Cardiac muscle cell (in vitro differentiated cells and primary cell): ENCODE measurements around the gene EMC9. TPM values are rescaled to one million over a fixed set of nuclear protein-coding genes. Genes with fewer than 3 reads are reported as not detected.

Experiments used
- DNase-seq, 2 donors: peaks; one replicate each; pipeline versions ENCODE4 v3.0.0 to v3.0.0-alpha.2; 2010 to 2017; ENCODE audit warnings: low read depth in 1 of 2, low spot score in 1 of 2
- H3K27ac ChIP-seq: fragments of 200-600 bp; sonication (generic); 2 replicates; pipeline ENCODE4 v1.5.1; 2016
- H3K27me3 ChIP-seq: fragments of 200-600 bp; sonication (generic); 2 replicates; pipeline ENCODE4 v1.6.0; 2016; ENCODE audit warnings: control low read depth
- H3K36me3 ChIP-seq: fragments of 200-600 bp; sonication (generic); 2 replicates; pipeline ENCODE4 v1.5.1; 2016; ENCODE audit warnings: control low read depth
- H3K4me1 ChIP-seq: fragments of 200-600 bp; sonication (generic); 2 replicates; pipeline ENCODE4 v1.8.1; 2017; ENCODE audit warnings: low read depth, mild to moderate bottlenecking, mixed run types
- H3K4me3 ChIP-seq: fragments of 200-600 bp; sonication (generic); 2 replicates; pipeline ENCODE4 v1.5.1; 2016; ENCODE audit warnings: mild to moderate bottlenecking
- H3K9me3 ChIP-seq: fragments of 200-600 bp; sonication (generic); 2 replicates; pipeline ENCODE4 v1.5.1; 2017; ENCODE audit warnings: low read depth, mild to moderate bottlenecking, control low read depth
- polyA plus RNA-seq: library from polyadenylated mRNA; unstranded; fragments of >200 nt; fragmentation: Nextera tagmentation; extraction: Ambion mirVana; gene quantifications from 2 replicates; pipeline ENCODE4 v1.2.1, GENCODE V29; 2016
- total RNA-seq: library from RNA; depleted of rRNA; stranded (reverse); fragments of >200 nt; gene quantifications from 2 replicates; pipeline ENCODE4 v1.2.3, GENCODE V29; 2016
- TF ChIP-seq, protein P1 (sequence below): IDR thresholded peaks from 2 replicates; pipeline ENCODE4 v1.5.1; 2012; ENCODE audit warnings: low read depth, mild to moderate bottlenecking, low read length

EMC9 gene
- total and polyA plus RNA-seq, 2 experiments from 2014 or later: 69.3 to 82.3 TPM

DNA sequence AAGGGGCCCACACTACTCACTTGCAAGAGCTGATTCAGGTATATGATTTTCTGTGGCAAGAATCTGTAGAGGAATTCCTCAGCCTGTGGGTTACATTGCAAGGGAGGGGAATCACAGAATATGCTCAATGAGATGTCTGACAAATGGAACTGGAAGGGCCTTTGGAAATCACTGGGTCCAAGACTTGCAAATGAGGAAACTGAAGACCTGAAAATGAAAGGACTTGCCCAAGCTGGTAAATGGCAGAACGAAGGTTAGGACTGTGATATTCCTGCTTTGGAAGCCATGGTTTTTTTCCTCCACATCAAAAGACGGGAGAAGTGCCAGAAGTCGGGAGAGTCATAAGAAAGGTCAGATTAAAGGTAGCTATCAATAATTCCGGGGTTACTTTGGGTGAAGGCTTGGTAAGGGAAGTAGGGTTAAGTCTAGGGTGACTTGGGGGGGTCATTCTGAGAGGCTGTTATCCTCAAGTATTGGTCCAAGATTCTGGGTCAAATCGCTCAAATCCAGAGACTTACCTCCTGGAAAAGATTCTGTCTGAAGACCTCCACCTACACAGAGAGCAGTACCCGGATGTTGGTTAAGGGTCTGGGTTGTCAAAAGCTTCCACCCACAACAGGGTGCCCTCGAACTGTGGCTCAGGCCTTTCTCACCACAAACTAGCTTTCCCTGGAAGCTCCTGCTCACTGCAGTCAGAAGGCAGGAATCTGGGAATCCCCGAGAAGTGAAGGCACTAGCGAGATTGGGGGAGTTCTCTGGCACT is 4.5 kb upstream of the EMC9 start:
- H3K27ac ChIP-seq: peak overlapping the region; percentile 61
- peak overlapping the region; percentile 53 for H3K4me3 ChIP-seq
- peak in 1 of 2 donors; percentile 6 for DNase-seq
- H3K4me1 ChIP-seq: peaks cover 10% of the 10 kb centered on the region
- H3K36me3 ChIP-seq: peaks cover 13% of the 10 kb centered on the region
- no peaks in the 10 kb centered on the region for H3K9me3 ChIP-seq
- no peaks in the 10 kb centered on the region for H3K27me3 ChIP-seq
- TF ChIP-seq, protein P1, sequence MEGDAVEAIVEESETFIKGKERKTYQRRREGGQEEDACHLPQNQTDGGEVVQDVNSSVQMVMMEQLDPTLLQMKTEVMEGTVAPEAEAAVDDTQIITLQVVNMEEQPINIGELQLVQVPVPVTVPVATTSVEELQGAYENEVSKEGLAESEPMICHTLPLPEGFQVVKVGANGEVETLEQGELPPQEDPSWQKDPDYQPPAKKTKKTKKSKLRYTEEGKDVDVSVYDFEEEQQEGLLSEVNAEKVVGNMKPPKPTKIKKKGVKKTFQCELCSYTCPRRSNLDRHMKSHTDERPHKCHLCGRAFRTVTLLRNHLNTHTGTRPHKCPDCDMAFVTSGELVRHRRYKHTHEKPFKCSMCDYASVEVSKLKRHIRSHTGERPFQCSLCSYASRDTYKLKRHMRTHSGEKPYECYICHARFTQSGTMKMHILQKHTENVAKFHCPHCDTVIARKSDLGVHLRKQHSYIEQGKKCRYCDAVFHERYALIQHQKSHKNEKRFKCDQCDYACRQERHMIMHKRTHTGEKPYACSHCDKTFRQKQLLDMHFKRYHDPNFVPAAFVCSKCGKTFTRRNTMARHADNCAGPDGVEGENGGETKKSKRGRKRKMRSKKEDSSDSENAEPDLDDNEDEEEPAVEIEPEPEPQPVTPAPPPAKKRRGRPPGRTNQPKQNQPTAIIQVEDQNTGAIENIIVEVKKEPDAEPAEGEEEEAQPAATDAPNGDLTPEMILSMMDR: no peak

DNA sequence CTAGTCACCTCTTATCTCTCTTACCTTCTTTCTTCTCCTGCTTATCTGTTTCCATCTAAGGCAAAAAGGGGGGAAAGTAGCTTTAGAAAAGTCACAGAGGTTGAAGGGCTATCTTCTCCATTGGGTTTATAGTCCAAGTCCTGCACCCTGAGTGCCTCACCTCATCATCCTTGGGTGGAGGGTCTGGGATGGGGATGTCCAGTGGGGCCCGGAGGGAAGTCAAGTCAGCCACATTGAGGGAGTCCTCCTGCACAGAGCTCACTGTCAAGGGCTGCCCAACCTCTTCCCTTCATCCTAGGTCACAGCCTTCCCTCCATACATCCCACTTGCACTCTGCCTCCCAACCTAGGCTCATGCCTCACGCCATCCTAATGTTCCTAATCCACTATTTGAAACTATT is 3.8 kb upstream of the EMC9 start:
- no peak for DNase-seq
- Histone ChIP-seq H3K27me3 (no peaks in the 10 kb centered on the region), H3K36me3 (peaks cover 7% of the 10 kb centered on the region), H3K9me3 (no peaks in the 10 kb centered on the region), H3K4me3 (no peak overlapping the region), H3K4me1 (peaks cover 10% of the 10 kb centered on the region), H3K27ac (no peak overlapping the region)
- TF ChIP-seq, protein P1: no peak

DNA sequence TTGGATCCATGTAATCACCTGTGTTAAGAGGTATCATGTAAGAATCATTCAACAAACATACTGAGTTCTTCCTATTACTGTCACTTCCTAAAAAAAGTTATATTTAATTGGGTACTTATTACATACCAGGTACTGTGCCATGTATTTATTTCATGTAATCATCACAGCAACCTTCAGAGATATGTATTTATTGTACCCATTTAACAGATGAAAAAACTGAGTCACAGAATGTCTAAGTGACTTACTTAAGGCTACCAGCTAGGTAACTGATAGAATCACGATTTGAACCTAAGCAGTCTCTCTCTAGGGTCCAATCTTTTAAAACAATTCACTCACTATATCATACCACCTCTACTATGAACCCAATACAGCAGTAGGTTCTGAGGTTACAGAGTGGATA is 3.1 kb upstream of the EMC9 start:
- Histone ChIP-seq H3K27me3 (no peaks in the 10 kb centered on the region), H3K36me3 (no peaks in the 10 kb centered on the region), H3K4me1 (peaks cover 17% of the 10 kb centered on the region), H3K27ac (no peak overlapping the region), H3K4me3 (no peak overlapping the region), H3K9me3 (no peaks in the 10 kb centered on the region)
- TF ChIP-seq, protein P1: no peak
- DNase-seq: no peak

DNA sequence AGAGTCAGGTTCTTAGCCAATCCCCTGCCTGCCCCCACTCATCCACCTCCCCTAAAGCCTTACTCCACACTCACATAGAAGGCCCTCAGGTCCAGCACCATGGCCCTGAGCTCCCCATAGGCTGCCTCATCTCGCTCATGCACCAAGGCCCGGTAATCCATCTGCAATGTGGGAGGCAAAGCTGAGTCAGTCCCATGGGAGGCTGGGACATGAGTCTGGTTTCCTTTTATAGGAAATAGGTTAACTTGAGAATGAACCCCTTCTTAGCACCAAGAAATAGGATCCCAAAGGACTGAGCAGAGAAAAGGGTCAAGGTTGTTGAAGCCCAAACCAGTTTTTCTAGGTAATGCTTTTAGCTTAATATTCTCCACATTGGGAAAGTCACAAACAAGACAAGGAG is 2.1 kb upstream of the EMC9 start:
- no peaks in the 10 kb centered on the region for H3K9me3 ChIP-seq
- no peaks in the 10 kb centered on the region for H3K27me3 ChIP-seq
- TF ChIP-seq, protein P1: no peak
- H3K27ac ChIP-seq: no peak overlapping the region
- no peak overlapping the region for H3K4me3 ChIP-seq
- peaks cover 19% of the 10 kb centered on the region for H3K4me1 ChIP-seq
- peak in 1 of 2 donors; percentile 8 for DNase-seq
- H3K36me3 ChIP-seq: peaks cover 7% of the 10 kb centered on the region

DNA sequence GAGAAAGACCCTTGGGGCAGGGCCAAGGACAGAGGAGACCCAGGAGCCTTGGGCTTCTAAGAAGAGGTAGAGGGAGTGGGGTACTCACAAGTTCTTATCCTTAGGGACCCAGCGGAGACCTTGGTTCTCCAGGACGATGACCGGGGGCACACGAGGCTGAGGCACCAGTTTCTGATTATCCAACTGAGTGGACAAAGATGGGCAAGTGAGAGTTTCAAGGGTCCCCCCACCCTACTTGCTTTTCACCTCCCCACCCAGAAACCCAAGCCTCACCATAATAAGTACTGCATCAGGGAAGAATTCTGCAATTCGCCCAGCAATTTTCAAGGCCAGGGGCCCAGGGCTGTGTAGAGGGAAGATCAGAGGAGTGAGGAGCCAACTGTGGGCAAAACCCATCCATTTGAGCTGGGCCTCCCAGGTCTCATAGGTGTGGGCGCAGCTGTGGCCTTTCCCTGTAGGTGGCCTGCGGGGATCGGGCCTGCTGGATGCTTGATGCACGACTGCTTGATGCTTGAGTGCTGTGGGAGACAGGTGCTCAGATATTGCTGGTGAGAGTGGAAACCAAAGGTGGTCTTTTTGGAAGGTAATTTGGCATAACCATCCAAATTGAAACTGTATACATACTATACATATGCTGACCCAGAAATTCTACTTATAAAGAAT is 2.0 kb downstream of the EMC9 start:
- no peak for DNase-seq
- TF ChIP-seq, protein P1: no peak
- Histone ChIP-seq H3K9me3 (no peaks in the 10 kb centered on the region), H3K36me3 (peaks cover 15% of the 10 kb centered on the region), H3K4me1 (peaks cover 10% of the 10 kb centered on the region), H3K27ac (no peak overlapping the region), H3K27me3 (no peaks in the 10 kb centered on the region), H3K4me3 (peak overlapping the region; percentile 70)
